IPS-20b (cell line): ENCODE results near the gene LRGUK.

ENCODE experiments used
- H3K27ac ChIP-seq: one replicate; pipeline ENCODE4 v1.5.1; 2013; ENCODE audit warnings: low read length
- H3K27me3 ChIP-seq: 2 replicates; pipeline ENCODE4 v1.6.1; 2013; ENCODE audit warnings: mild to moderate bottlenecking, low read length, inconsistent platforms; ENCODE audit not compliant: insufficient read depth
- H3K36me3 ChIP-seq: 2 replicates; pipeline ENCODE4 v1.6.1; 2013; ENCODE audit warnings: low read depth, mild to moderate bottlenecking, inconsistent platforms, low read length, moderate library complexity; ENCODE audit not compliant: insufficient read depth
- H3K4me1 ChIP-seq: 2 replicates; pipeline ENCODE4 v1.6.1; 2013; ENCODE audit warnings: mild to moderate bottlenecking, control low read depth, inconsistent platforms, low read length, moderate library complexity; ENCODE audit not compliant: insufficient read depth
- H3K4me3 ChIP-seq: 2 replicates; pipeline ENCODE4 v1.5.1; 2013; ENCODE audit warnings: mild to moderate bottlenecking, low read length, inconsistent platforms
- H3K9ac ChIP-seq: 2 replicates; pipeline ENCODE4 v1.6.1; 2013; ENCODE audit warnings: low read depth, mild to moderate bottlenecking, inconsistent platforms, low read length, moderate library complexity
- H3K9me3 ChIP-seq: 2 replicates; pipeline ENCODE4 v1.6.1; 2013; ENCODE audit warnings: mild to moderate bottlenecking, low read depth, low read length, inconsistent platforms; ENCODE audit not compliant: insufficient read depth

Gene LRGUK

GRCh38 chr7:134174795-134175261, 47.7 kb downstream of the LRGUK start:
- no peak overlapping the region for H3K27ac ChIP-seq
- no peak overlapping the region for H3K9ac ChIP-seq
- H3K4me1 ChIP-seq = no peaks in the 10 kb centered on the region; the same call in 1 of the 2 replicates
- 0 out of 2 replicates have a peak, but pooled peaks cover 6% of the 10 kb centered on the region for H3K36me3 ChIP-seq
- H3K27me3 ChIP-seq = no peaks in the 10 kb centered on the region
- no peak overlapping the region for H3K4me3 ChIP-seq
- no peaks in the 10 kb centered on the region for H3K9me3 ChIP-seq

GRCh38 chr7:134175334-134176036, 48.3 kb downstream of the LRGUK start:
- H3K27ac ChIP-seq = no peak overlapping the region
- H3K36me3 ChIP-seq = 0 out of 2 replicates have a peak, but pooled peaks cover 6% of the 10 kb centered on the region
- no peak overlapping the region for H3K9ac ChIP-seq

DNA sequence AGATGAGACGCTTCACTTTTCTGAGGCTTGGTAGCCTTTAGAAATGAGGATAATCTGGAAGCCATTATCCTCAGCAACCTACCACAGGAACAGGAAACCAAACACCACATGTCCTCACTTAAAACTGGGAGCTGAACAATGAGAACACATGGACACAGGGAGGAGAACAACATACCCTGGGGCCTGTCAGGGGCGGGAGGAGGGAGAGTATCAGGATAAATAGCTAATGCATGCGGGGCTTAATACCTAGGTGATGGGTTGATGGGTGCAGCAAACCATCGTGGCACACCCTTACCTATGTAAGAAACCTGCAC, 48.9 kb downstream of the LRGUK start:
- H3K36me3 ChIP-seq = 0 out of 2 replicates have a peak, but pooled peaks cover 6% of the 10 kb centered on the region
- H3K9me3 ChIP-seq = no peaks in the 10 kb centered on the region
- H3K4me3 ChIP-seq = no peak overlapping the region
- H3K27ac ChIP-seq = no peak overlapping the region
- no peaks in the 10 kb centered on the region for H3K27me3 ChIP-seq
- H3K9ac ChIP-seq = no peak overlapping the region
- no peaks in the 10 kb centered on the region; the same call in 1 of the 2 replicates for H3K4me1 ChIP-seq

More at GRCh38 chr7:134175334-134176036, 48.3 kb downstream of the LRGUK start:
- Histone ChIP-seq H3K4me1 (no peaks in the 10 kb centered on the region; the same call in 1 of the 2 replicates), H3K27me3 (no peaks in the 10 kb centered on the region), H3K9me3 (no peaks in the 10 kb centered on the region), H3K4me3 (no peak overlapping the region)

GRCh38 chr7:134179036-134180011, 52.2 kb downstream of the LRGUK start:
- H3K4me3 ChIP-seq = no peak overlapping the region
- no peaks in the 10 kb centered on the region for H3K9me3 ChIP-seq
- no peaks in the 10 kb centered on the region for H3K27me3 ChIP-seq
- H3K36me3 ChIP-seq = 0 out of 2 replicates have a peak, but pooled peaks cover 6% of the 10 kb centered on the region
- H3K4me1 ChIP-seq = no peaks in the 10 kb centered on the region; the same call in 1 of the 2 replicates
- H3K27ac ChIP-seq = no peak overlapping the region
- no peak overlapping the region for H3K9ac ChIP-seq

DNA sequence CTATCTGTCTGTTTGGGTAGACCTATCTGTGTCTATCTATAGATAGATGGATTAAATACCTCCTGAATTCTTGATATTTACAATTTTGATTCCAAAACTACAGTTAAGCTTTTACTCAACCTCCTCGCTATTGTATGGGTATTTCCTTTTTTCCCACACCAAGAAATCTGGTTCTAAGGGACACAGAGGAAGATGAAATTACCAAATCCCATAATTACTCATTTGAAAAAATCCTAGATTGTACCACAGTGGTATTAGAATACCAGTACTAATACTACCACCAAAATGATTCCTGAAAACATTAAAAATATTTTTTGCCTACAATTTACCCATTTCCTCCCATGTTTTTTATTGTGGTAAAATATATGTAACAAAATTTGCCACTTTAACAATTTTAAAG, 53.2 kb downstream of the LRGUK start:
- no peaks in the 10 kb centered on the region for H3K4me1 ChIP-seq
- H3K4me3 ChIP-seq = no peak overlapping the region
- H3K27ac ChIP-seq = no peak overlapping the region

GRCh38 chr7:134182078-134182477, 54.9 kb downstream of the LRGUK start:
- H3K27me3 ChIP-seq = no peaks in the 10 kb centered on the region
- no peaks in the 10 kb centered on the region for H3K4me1 ChIP-seq
- 0 out of 2 replicates have a peak, but pooled peaks cover 6% of the 10 kb centered on the region for H3K36me3 ChIP-seq
- H3K9me3 ChIP-seq = no peaks in the 10 kb centered on the region
- H3K9ac ChIP-seq = no peak overlapping the region
- H3K4me3 ChIP-seq = no peak overlapping the region
- H3K27ac ChIP-seq = no peak overlapping the region

More for the DNA sequence above, 53.2 kb downstream of the LRGUK start:
- H3K36me3 ChIP-seq = 0 out of 2 replicates have a peak, but pooled peaks cover 6% of the 10 kb centered on the region
- H3K27me3 ChIP-seq = no peaks in the 10 kb centered on the region
- H3K9me3 ChIP-seq = no peaks in the 10 kb centered on the region
- H3K9ac ChIP-seq = no peak overlapping the region

DNA sequence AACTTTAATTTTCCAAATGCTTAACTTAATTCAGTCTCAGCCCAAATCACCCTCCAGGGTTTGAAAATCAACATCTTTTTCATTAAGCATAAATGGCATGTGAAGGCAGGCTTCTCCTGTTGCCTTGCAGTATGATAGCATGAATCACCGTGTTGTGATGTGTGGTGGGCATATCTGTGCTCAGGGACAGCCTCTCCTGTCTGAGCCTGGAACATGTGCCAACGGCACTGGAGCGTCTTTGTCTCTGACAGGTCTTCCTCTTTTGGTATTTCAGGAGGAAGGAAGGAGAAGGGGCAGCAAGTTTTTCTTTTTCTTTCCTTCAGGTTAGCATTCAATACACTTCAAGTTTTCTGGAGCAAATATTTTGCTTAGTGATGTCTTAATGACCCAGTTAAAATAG, 57.6 kb downstream of the LRGUK start:
- Histone ChIP-seq H3K27me3 (no peaks in the 10 kb centered on the region), H3K4me1 (peaks cover 16% of the 10 kb centered on the region), H3K27ac (no peak overlapping the region), H3K9me3 (no peaks in the 10 kb centered on the region), H3K9ac (no peak overlapping the region), H3K4me3 (no peak overlapping the region), H3K36me3 (no peaks in the 10 kb centered on the region)

- Histone ChIP-seq H3K36me3 (no peaks in the 10 kb centered on the region), H3K4me3 (no peak overlapping the region), H3K9ac (no peak overlapping the region), H3K27ac (no peak overlapping the region), H3K4me1 (peaks cover 18% of the 10 kb centered on the region), H3K27me3 (no peaks in the 10 kb centered on the region), H3K9me3 (no peaks in the 10 kb centered on the region)
These were observed 58.9 kb downstream of the LRGUK start for GRCh38 chr7:134186027-134186426.

DNA sequence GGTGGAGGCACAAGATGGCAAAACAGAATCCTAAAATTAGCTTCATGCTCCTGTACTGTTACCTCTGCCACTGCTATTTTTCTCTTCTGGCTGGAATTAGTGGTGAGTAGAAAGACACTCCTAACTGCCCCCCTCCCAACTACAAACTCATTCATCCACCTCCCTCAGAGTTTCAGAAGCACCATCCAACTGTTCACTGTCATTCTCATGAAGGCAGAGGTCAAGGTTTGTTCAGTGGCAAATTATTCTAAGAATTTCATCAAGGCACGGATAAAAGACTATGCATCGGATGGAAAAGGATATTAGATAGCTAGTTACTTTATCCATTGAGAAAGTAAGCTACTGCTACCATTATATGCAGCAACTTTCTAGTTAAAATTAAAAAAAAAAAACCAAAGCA, 59.7 kb downstream of the LRGUK start:
- Histone ChIP-seq H3K4me1 (peaks cover 18% of the 10 kb centered on the region), H3K9ac (no peak overlapping the region), H3K27ac (no peak overlapping the region), H3K36me3 (no peaks in the 10 kb centered on the region), H3K9me3 (no peaks in the 10 kb centered on the region), H3K4me3 (no peak overlapping the region), H3K27me3 (no peaks in the 10 kb centered on the region)

DNA sequence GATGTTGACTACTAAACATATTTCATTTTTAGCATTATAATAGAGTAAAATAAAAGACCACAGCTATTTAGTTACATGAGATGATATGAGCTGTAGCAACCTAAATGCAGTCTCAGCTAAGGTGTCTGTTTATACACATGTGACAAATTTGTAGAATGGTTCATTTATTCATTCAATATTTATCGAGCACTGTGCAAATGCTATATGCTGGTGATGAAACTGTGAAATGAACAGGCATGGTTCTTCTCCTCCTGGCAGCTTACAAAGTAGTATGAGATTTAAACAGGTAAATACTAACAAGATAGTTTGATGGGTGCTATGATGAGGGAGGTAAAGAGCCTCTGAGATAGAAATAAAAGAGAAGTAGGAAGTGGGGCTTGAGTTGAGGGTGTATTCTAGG, 60.8 kb downstream of the LRGUK start:
- Histone ChIP-seq H3K27ac (no peak overlapping the region), H3K36me3 (no peaks in the 10 kb centered on the region), H3K9me3 (no peaks in the 10 kb centered on the region), H3K27me3 (no peaks in the 10 kb centered on the region), H3K4me3 (no peak overlapping the region), H3K9ac (no peak overlapping the region), H3K4me1 (peaks cover 18% of the 10 kb centered on the region)

GRCh38 chr7:134188311-134188710, 61.2 kb downstream of the LRGUK start:
- Histone ChIP-seq H3K27ac (no peak overlapping the region), H3K9me3 (no peaks in the 10 kb centered on the region), H3K4me3 (no peak overlapping the region), H3K27me3 (no peaks in the 10 kb centered on the region), H3K9ac (no peak overlapping the region), H3K36me3 (no peaks in the 10 kb centered on the region), H3K4me1 (peaks cover 18% of the 10 kb centered on the region)
